Measurements from ENCODE around the gene DBP.

DNA sequence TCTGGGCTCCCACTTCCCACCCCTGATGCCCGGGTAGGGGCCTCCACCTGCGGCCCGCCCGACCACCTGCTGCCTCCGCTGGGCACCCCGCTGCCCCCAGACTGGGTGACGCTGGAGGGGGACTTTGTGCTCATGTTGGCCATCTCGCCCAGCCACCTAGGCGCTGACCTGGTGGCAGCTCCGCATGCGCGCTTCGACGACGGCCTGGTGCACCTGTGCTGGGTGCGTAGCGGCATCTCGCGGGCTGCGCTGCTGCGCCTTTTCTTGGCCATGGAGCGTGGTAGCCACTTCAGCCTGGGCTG lies 7.9 kb downstream of the DBP start:
- TF ChIP-seq, protein P1, sequence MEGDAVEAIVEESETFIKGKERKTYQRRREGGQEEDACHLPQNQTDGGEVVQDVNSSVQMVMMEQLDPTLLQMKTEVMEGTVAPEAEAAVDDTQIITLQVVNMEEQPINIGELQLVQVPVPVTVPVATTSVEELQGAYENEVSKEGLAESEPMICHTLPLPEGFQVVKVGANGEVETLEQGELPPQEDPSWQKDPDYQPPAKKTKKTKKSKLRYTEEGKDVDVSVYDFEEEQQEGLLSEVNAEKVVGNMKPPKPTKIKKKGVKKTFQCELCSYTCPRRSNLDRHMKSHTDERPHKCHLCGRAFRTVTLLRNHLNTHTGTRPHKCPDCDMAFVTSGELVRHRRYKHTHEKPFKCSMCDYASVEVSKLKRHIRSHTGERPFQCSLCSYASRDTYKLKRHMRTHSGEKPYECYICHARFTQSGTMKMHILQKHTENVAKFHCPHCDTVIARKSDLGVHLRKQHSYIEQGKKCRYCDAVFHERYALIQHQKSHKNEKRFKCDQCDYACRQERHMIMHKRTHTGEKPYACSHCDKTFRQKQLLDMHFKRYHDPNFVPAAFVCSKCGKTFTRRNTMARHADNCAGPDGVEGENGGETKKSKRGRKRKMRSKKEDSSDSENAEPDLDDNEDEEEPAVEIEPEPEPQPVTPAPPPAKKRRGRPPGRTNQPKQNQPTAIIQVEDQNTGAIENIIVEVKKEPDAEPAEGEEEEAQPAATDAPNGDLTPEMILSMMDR (conservative IDR thresholded peaks at IDR 0.05; ENCODE audit: low read depth in 2 of 2): peak in 1 of 2 experiments; percentile 21; a peak in 1 of 4 replicates
- no peak for TF ChIP-seq EZH2phosphoT487 (IDR thresholded peaks at IDR 0.05; ENCODE audit: unreplicated experiment)
- peak; percentile 60 for TF ChIP-seq POLR2AphosphoS5 (IDR thresholded peaks at IDR 0.05; ENCODE audit: low read depth)
- no peak for TF ChIP-seq CREB1 (CRISPR knock-in tag; IDR thresholded peaks at IDR 0.05; ENCODE audit: low read depth)
- TF ChIP-seq ETS1 (IDR thresholded peaks at IDR 0.05): no peak

Measured in GM23338 (cell line).